GM12873 (cell line): ENCODE results near the gene DPYD.

Experiments used
- TF ChIP-seq, protein P1 (sequence below): IDR thresholded peaks from 2 replicates; pipeline ENCODE4 v1.5.1; 2012; ENCODE audit warnings: low read depth, mild to moderate bottlenecking, moderate library complexity, low read length, control low read depth; ENCODE audit not compliant: insufficient read depth; ENCODE audit errors: missing control alignments

DPYD gene

DNA sequence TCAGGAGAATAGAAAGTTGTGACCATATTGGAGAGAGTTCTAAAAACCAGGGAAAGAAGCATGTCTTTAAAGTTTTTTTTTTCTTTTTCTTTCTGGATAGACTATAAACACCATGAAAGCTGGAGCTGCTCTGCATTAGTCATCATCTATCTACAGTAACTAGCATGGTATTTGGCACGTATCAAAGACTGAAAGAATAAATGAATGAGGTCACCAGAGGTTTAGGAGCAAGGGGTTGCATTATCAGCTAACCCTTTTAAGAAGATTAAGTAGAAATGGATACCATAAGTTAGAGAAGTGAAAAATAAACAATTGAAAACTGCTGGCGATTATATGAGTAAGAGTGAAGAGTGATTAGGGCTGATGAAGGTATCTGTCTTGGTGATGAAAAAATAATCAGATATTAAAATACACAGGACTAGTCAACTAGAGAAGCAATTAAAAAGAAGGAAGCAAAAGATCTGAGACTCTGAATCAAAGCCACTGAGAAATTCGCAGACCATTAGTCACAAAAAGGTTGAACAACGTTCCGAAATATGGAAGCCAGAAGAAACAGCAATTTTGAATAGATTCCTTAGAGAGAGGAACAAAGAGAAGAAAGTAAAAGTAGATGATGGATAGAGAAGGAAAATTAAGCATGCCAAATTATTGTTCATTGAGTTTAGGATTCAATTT lies 536.4 kb downstream of the DPYD start:
- TF ChIP-seq, protein P1, sequence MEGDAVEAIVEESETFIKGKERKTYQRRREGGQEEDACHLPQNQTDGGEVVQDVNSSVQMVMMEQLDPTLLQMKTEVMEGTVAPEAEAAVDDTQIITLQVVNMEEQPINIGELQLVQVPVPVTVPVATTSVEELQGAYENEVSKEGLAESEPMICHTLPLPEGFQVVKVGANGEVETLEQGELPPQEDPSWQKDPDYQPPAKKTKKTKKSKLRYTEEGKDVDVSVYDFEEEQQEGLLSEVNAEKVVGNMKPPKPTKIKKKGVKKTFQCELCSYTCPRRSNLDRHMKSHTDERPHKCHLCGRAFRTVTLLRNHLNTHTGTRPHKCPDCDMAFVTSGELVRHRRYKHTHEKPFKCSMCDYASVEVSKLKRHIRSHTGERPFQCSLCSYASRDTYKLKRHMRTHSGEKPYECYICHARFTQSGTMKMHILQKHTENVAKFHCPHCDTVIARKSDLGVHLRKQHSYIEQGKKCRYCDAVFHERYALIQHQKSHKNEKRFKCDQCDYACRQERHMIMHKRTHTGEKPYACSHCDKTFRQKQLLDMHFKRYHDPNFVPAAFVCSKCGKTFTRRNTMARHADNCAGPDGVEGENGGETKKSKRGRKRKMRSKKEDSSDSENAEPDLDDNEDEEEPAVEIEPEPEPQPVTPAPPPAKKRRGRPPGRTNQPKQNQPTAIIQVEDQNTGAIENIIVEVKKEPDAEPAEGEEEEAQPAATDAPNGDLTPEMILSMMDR = no peak

DNA sequence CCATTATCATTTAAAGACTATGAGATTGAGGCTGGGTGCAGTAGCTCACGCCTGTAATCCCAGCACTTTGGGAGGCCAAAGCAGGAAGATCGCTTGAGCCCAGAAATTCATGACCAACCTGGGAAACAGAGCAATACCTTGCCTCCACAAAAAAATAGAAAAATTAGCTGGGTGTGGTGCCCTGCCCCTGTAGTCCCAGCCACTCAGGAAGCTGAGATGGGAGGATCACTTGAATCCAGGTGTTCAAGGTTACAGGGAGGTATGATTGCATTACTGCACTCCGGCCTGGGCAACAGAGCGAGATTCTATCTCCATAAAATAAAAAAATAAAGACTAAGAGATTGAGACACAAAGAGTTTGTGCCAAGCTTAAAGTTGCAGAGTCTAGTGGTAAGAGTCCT lies 537.0 kb downstream of the DPYD start:
- TF ChIP-seq, protein P1 = no peak

DNA sequence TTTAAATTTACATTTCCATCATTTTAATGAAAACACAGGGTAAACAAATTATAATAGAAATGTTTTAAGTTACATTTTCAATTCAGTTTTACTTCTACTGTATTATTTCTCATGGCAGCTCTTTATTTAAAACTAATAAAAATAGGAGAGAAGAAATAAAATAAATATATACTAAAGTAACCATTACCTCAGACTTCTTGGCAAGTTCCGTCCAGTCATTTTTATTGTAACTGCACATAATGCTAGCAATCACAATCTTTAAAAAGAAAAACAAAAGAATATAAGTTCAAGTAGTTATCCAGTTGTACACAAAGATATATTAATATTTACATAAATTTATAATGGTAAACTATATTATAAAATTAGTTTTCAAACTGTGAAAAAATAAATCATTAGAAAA lies 538.6 kb downstream of the DPYD start:
- TF ChIP-seq, protein P1 = no peak

DNA sequence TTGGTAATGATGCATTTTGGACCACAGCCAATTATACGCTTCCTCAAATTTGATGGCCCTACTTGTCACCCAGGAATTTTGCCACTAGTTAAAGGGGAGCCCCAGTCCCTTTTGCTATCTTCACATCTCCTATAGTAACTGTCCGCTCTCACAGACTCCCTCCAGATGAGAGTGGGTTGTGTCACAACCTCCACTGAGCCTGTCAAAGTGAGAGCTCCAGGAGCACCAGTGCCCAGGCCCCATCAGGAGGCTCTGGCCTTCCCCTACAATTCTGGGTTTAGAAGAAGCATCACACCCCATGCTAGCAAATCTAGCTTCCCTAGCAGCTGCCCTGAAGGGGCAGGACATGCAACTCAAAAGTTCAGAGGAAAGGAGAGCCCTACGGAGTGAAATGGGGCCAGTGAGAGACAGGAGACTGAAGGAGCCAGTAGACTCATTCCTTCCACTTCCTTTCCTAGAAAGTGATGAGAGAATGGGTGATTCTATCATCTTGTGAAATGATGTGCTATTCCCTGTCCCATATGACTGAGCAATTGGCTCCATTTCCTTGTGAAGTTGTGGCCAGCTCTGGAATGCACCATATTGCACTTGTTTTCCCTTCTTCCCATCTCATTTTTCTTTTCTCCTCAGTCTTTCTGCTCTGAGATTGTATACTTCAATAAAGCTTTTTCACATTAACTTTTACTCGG lies 541.3 kb downstream of the DPYD start:
- TF ChIP-seq, protein P1 = no peak

DNA sequence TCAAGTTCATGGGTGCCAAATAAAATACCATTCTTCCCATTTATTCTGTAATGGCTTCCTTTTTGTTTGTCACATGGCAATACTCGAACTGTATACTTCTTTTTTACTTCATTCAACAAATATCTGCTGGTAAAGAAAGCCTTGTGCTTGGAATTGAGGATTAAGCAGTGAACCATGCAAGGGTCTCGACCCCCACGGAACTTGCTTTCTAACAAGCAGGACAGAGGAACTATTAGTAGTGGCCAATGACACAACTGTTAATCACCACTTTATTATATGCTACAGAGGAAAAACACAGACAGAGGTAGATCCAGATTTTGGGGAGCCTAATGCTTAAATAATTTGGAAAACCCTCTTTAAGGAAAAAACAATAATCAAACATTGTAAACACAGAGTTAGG lies 542.2 kb downstream of the DPYD start:
- TF ChIP-seq, protein P1 = no peak

DNA sequence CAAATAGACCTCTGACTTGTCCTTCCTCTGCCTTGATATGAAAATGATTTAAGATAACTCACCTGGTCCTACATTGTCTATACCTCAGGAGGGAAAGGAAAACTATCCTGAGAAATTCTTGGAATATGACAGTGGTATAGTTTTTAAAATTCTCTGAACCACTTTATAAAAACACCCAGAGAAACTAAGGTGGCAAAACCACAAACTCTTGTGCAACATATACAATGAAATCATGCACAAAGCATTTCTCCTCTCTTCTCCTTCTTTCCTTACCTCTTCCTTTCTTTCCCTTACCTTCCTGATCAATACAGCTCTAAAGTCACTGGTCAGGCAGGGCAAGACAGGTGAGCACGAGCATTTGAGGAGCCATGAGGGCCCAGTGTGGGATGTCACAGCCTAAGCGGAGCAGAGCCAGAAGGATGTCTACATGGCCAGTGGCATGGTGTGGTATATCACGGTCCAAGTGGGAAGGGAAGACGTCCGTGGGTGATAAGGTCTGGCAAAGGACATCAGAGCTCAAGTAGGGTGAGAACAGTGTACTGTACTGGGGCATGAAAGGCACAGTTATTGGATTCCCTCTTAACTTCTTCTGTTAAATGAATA lies 543.3 kb downstream of the DPYD start:
- TF ChIP-seq, protein P1 = no peak

DNA sequence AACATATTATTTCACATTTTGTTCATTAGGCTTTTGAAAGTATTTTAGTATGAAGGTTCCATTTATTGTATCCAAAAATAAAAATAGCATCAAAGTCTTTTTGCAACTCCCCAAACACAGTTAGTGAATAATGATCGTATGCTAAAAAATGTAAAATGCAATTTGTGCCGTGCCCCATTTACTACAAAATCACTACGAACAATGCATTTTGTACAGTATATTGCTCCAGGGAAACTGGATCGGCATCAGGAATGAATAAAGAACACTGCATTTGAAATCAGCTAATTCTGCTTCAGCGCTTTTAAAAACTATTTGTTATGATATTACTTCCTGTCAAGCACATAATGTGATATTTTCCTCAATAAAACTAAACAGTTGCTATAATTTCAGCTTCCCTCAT lies 547.8 kb downstream of the DPYD start:
- TF ChIP-seq, protein P1 = no peak
